RWPE1 (cell line): ENCODE data around the gene FBL.
"Not testable (repeated sequence)": the region's sequence is repeated elsewhere in the genome, so short reads cannot be mapped to it uniquely, and the experiment has no call there.

ENCODE experiments used
- CTCF ChIA-PET: fragments of 350-600 bp; sonication (Branson Sonifier 250); formaldehyde crosslinking; extraction: SDS; loops from one replicate; lab custom pipeline; 2021; lab: Yijun Ruan, JAX
- POLR2A ChIA-PET: fragments of 400-600 bp; formaldehyde crosslinking; extraction: SDS; loops from one replicate; lab custom pipeline; 2020; ENCODE audit warnings: antibody characterized with exemption; ENCODE audit not compliant: low non-redundant PET; lab: Yijun Ruan, JAX
- DNase-seq: peaks from one replicate; pipeline ENCODE4 v3.0.0; 2012; ENCODE audit warnings: low spot score
- H3K27ac ChIP-seq: fragments of 450-650 bp; 2 replicates; pipeline ENCODE4 v1.5.1; 2017
- CTCF ChIP-seq: fragments of 450-650 bp; conservative IDR thresholded peaks from 2 replicates; pipeline ENCODE4 v1.5.1; 2017; ENCODE audit warnings: low read depth, mild to moderate bottlenecking

The FBL gene

GRCh38 chr19:39881495-39882110 lies 35.4 kb upstream of the FBL start:
- CTCF ChIA-PET, POLR2A ChIA-PET, H3K27ac ChIP-seq, DNase-seq: not testable (repeated sequence)

GRCh38 chr19:39880241-39880640 lies 34.1 kb upstream of the FBL start:
- CTCF ChIA-PET, POLR2A ChIA-PET, H3K27ac ChIP-seq: not testable (repeated sequence)

GRCh38 chr19:39879796-39880195 lies 33.6 kb upstream of the FBL start:
- DNase-seq, H3K27ac ChIP-seq, CTCF ChIA-PET, POLR2A ChIA-PET: not testable (repeated sequence)

More at GRCh38 chr19:39880241-39880640, 34.1 kb upstream of the FBL start:
- DNase-seq = not testable (repeated sequence)

GRCh38 chr19:39878866-39879265 lies 32.7 kb upstream of the FBL start:
- DNase-seq, POLR2A ChIA-PET, H3K27ac ChIP-seq: not testable (repeated sequence)
- CTCF ChIA-PET = interaction anchor here (0.7 kb wide), 1 partner anchor 1734 kb away, joined by 3 read pairs; no protein-coding TSS in a partner anchor

GRCh38 chr19:39878398-39878797 lies 32.2 kb upstream of the FBL start:
- no peak for DNase-seq
- H3K27ac ChIP-seq = no peak overlapping the region
- no peak for TF ChIP-seq CTCF
- ChIA-PET POLR2A (no interaction called here), CTCF (interaction anchor here (0.7 kb wide), 1 partner anchor 1734 kb away, joined by 3 read pairs; no protein-coding TSS in a partner anchor)

GRCh38 chr19:39877982-39878381 lies 31.8 kb upstream of the FBL start:
- DNase-seq, POLR2A ChIA-PET, CTCF ChIA-PET, H3K27ac ChIP-seq: not testable (repeated sequence)

GRCh38 chr19:39877488-39877887 lies 31.3 kb upstream of the FBL start:
- POLR2A ChIA-PET, CTCF ChIA-PET, H3K27ac ChIP-seq, DNase-seq: not testable (repeated sequence)

- H3K27ac ChIP-seq, DNase-seq, CTCF ChIA-PET, POLR2A ChIA-PET: not testable (repeated sequence)
Measured at GRCh38 chr19:39876486-39876885, 30.3 kb upstream of the FBL start.

- POLR2A ChIA-PET, CTCF ChIA-PET, H3K27ac ChIP-seq, DNase-seq: not testable (repeated sequence)
Measured at GRCh38 chr19:39875401-39875864, 29.3 kb upstream of the FBL start.

- TF ChIP-seq CTCF = no peak
- no peak for DNase-seq
- POLR2A ChIA-PET = no interaction called here
- H3K27ac ChIP-seq = no peak overlapping the region
- CTCF ChIA-PET = no interaction called here
Measured at GRCh38 chr19:39874404-39874803, 28.2 kb upstream of the FBL start.

GRCh38 chr19:39873385-39873784 lies 27.2 kb upstream of the FBL start:
- no peak for TF ChIP-seq CTCF
- CTCF ChIA-PET = no interaction called here
- no peak for DNase-seq
- no peak overlapping the region for H3K27ac ChIP-seq
- POLR2A ChIA-PET = no interaction called here
